Caco-2 (cell line): Measurements from ENCODE around the gene STON2. TPM values are rescaled to one million over a fixed set of nuclear protein-coding genes. Genes with fewer than 3 reads are reported as not detected.

ENCODE experiments used
- BruUV-seq: library from RNA; stranded (reverse); fragments of 400-500 nt; replicated peaks from 2 replicates; lab custom pipeline; 2021; lab: Mats Ljungman, UMichigan
- CTCF ChIA-PET: fragments of 300-600 bp; sonication (Branson Sonifier 250); formaldehyde crosslinking; loops from one replicate; lab custom pipeline; 2022; ENCODE audit warnings: antibody characterized with exemption; lab: Charles Lee
- POLR2A ChIA-PET: fragments of 300-600 bp; sonication (Branson Sonifier 250); formaldehyde crosslinking; loops from one replicate; lab custom pipeline; 2022; ENCODE audit warnings: antibody characterized with exemption; lab: Charles Lee
- DNase-seq, 2 experiments: peaks; one replicate each; pipeline versions ENCODE4 v3.0.0 to v3.0.0-alpha.2; 2020 to 2022
- H3K27me3 ChIP-seq: replicated peaks from 2 replicates; pipeline ENCODE4 v1.6.0; 2011; ENCODE audit warnings: low read length; ENCODE audit not compliant: control insufficient read depth, insufficient read depth
- H3K36me3 ChIP-seq: 2 replicates; pipeline ENCODE4 v1.5.1; 2011; ENCODE audit warnings: low read length; ENCODE audit not compliant: control insufficient read depth, insufficient read depth
- H3K4me1 ChIP-seq: fragments of 250-450 bp; sonication (Bioruptor Pico); 2 replicates; pipeline ENCODE4 v1.5.1; 2020; ENCODE audit warnings: mild to moderate bottlenecking
- H3K4me3 ChIP-seq: 2 replicates; pipeline ENCODE4 v1.5.1; 2011; ENCODE audit warnings: low read depth, mild to moderate bottlenecking, control low read depth, low read length
- H3K9me3 ChIP-seq: fragments of 250-450 bp; sonication (Bioruptor Pico); 2 replicates; pipeline ENCODE4 v1.5.1; 2020; ENCODE audit warnings: mild to moderate bottlenecking, moderate library complexity
- H3K27ac Mint-ChIP-seq: one replicate; pipeline ENCODE4 v1.8.0; 2022; ENCODE audit warnings: mixed read lengths; ENCODE audit not compliant: unreplicated experiment
- H3K27me3 Mint-ChIP-seq: one replicate; pipeline ENCODE4 v1.8.0; 2022; ENCODE audit warnings: mixed read lengths; ENCODE audit not compliant: insufficient read depth, unreplicated experiment
- H3K36me3 Mint-ChIP-seq: one replicate; pipeline ENCODE4 v1.8.0; 2022; ENCODE audit warnings: mild to moderate bottlenecking, mixed read lengths; ENCODE audit not compliant: insufficient read depth, unreplicated experiment
- H3K4me1 Mint-ChIP-seq: one replicate; pipeline ENCODE4 v1.8.0; 2022; ENCODE audit warnings: low read depth, mixed read lengths; ENCODE audit not compliant: unreplicated experiment
- H3K4me3 Mint-ChIP-seq: one replicate; pipeline ENCODE4 v1.8.0; 2022; ENCODE audit warnings: mild to moderate bottlenecking, moderate library complexity, mixed read lengths; ENCODE audit not compliant: unreplicated experiment
- H3K9me3 Mint-ChIP-seq: one replicate; pipeline ENCODE4 v1.8.0; 2022; ENCODE audit warnings: mixed read lengths; ENCODE audit not compliant: unreplicated experiment
- CTCF ChIP-seq, 2 experiments: fragments of 200-600 bp in 1 of 2; IDR thresholded peaks; 1 replicate in 1 of 2; 2 replicates in 1 of 2; pipeline versions ENCODE4 v1.5.1 to v1.8.0; 2011 to 2022; ENCODE audit warnings: antibody characterized with exemption in 1 of 2, control low read depth in 1 of 2, inconsistent platforms in 1 of 2, low read depth in 1 of 2, low read length in 1 of 2, mild to moderate bottlenecking in 1 of 2, moderate library complexity in 1 of 2; ENCODE audit not compliant: insufficient read depth in 1 of 2, severe bottlenecking in 1 of 2, unreplicated experiment in 1 of 2
- intact Hi-C: fragments of 100-400 bp; cut with micrococcal nuclease; formaldehyde crosslinking; loops from one replicate; pipeline ENCODE4 v1.10.0; 2022; ENCODE audit not compliant: unreplicated experiment
- total RNA-seq: library from RNA; stranded (reverse); gene quantifications from 2 replicates; pipeline ENCODE4 v1.2.3, GENCODE V29; 2022

Gene STON2
- total RNA-seq, 1 experiment from 2014 or later = 43.5 TPM

- Mint-ChIP-seq H3K27ac (peak overlapping the region; percentile 66), H3K27me3 (no peaks in the 10 kb centered on the region), H3K36me3 (peaks cover 14% of the 10 kb centered on the region), H3K4me3 (peak overlapping the region; percentile 95), H3K9me3 (no peaks in the 10 kb centered on the region), H3K4me1 (peaks cover 27% of the 10 kb centered on the region)
- DNase-seq = no peak
- no TSS peak for BruUV-seq
- CTCF ChIA-PET = interaction anchor here (1.0 to 2.6 kb wide), 4 partner anchors 163 to 216 kb away, joined by 3 to 18 read pairs (median 5); no protein-coding TSS in a partner anchor
- Histone ChIP-seq H3K36me3 (no peaks in the 10 kb centered on the region), H3K9me3 (no peaks in the 10 kb centered on the region), H3K4me3 (peak overlapping the region; percentile 79), H3K27me3 (no peaks in the 10 kb centered on the region), H3K4me1 (no peaks in the 10 kb centered on the region)
- TF ChIP-seq CTCF (IDR thresholded peaks at IDR 0.05; ENCODE audit: insufficient read depth in 1 of 2, low read depth in 1 of 2, low read length in 1 of 2, severe bottlenecking in 1 of 2, unreplicated experiment in 1 of 2) = no peak
- POLR2A ChIA-PET = interaction anchor here (1.3 to 1.9 kb wide), 2 partner anchors 166 to 214 kb away, joined by 3 to 11 read pairs; partner anchors contain the start of gene GTF2A1
- intact Hi-C loops = loop anchor here (1.0 to 5.0 kb wide), 3 partner anchors 18 to 132 kb away; no protein-coding TSS in a partner anchor
Measured at GRCh38 chr14:81435048-81435390, 34.9 kb upstream of the STON2 start.

GRCh38 chr14:81434230-81434629, 34.1 kb upstream of the STON2 start:
- H3K4me1 Mint-ChIP-seq = peaks cover 27% of the 10 kb centered on the region

GRCh38 chr14:81433378-81433777, 33.3 kb upstream of the STON2 start:
- Histone ChIP-seq H3K27me3 (no peaks in the 10 kb centered on the region), H3K4me1 (no peaks in the 10 kb centered on the region), H3K4me3 (no peak overlapping the region), H3K9me3 (no peaks in the 10 kb centered on the region), H3K36me3 (no peaks in the 10 kb centered on the region)
- no peak for TF ChIP-seq CTCF (IDR thresholded peaks at IDR 0.05; ENCODE audit: insufficient read depth in 1 of 2, low read depth in 1 of 2, low read length in 1 of 2, severe bottlenecking in 1 of 2, unreplicated experiment in 1 of 2)
- ChIA-PET CTCF (no interaction called here), POLR2A (no interaction called here)
- Mint-ChIP-seq H3K9me3 (no peaks in the 10 kb centered on the region), H3K4me3 (no peak overlapping the region), H3K27me3 (no peaks in the 10 kb centered on the region), H3K27ac (no peak overlapping the region), H3K36me3 (peaks cover 14% of the 10 kb centered on the region), H3K4me1 (peaks cover 27% of the 10 kb centered on the region)
- no peak for DNase-seq
- no TSS peak for BruUV-seq
- intact Hi-C loops = no loop called here

More at GRCh38 chr14:81434230-81434629, 34.1 kb upstream of the STON2 start:
- TF ChIP-seq CTCF (IDR thresholded peaks at IDR 0.05; ENCODE audit: insufficient read depth in 1 of 2, low read depth in 1 of 2, low read length in 1 of 2, severe bottlenecking in 1 of 2, unreplicated experiment in 1 of 2) = no peak
- BruUV-seq = no TSS peak
- H3K4me3 ChIP-seq = no peak overlapping the region
- CTCF ChIA-PET = interaction anchor here (2.6 kb wide), 1 partner anchor 165 kb away, joined by 18 read pairs; no protein-coding TSS in a partner anchor
- Mint-ChIP-seq H3K27ac (no peak overlapping the region), H3K36me3 (peaks cover 14% of the 10 kb centered on the region), H3K27me3 (no peaks in the 10 kb centered on the region), H3K4me3 (peak overlapping the region; percentile 95), H3K9me3 (no peaks in the 10 kb centered on the region)
- DNase-seq = no peak
- POLR2A ChIA-PET = no interaction called here
- no peaks in the 10 kb centered on the region for H3K36me3 ChIP-seq
- intact Hi-C loops = no loop called here
- H3K4me1 ChIP-seq = no peaks in the 10 kb centered on the region
- H3K27me3 ChIP-seq = no peaks in the 10 kb centered on the region
- no peaks in the 10 kb centered on the region for H3K9me3 ChIP-seq
